Calu3 (cell line): ENCODE measurements around the gene AHSA1. TPM values are rescaled to one million over a fixed set of nuclear protein-coding genes. Genes with fewer than 3 reads are reported as not detected.

Experiments used
- BruUV-seq: library from RNA; stranded (reverse); fragments of 400-500 nt; replicated peaks from 2 replicates; lab custom pipeline; 2021; lab: Mats Ljungman, UMichigan
- CTCF ChIA-PET: fragments of 300-600 bp; sonication (Branson Sonifier 250); formaldehyde crosslinking; loops from one replicate; lab custom pipeline; 2022; ENCODE audit warnings: antibody characterized with exemption; lab: Charles Lee
- DNase-seq: peaks from one replicate; pipeline ENCODE4 v3.0.0; 2022
- H3K27ac Mint-ChIP-seq: one replicate; pipeline ENCODE4 v1.8.0; 2022; ENCODE audit warnings: mixed read lengths; ENCODE audit not compliant: unreplicated experiment
- H3K27me3 Mint-ChIP-seq: one replicate; pipeline ENCODE4 v1.8.0; 2022; ENCODE audit warnings: mixed read lengths; ENCODE audit not compliant: unreplicated experiment
- H3K36me3 Mint-ChIP-seq: one replicate; pipeline ENCODE4 v1.8.0; 2022; ENCODE audit warnings: mild to moderate bottlenecking, moderate library complexity, mixed read lengths; ENCODE audit not compliant: insufficient read depth, unreplicated experiment
- H3K4me1 Mint-ChIP-seq: one replicate; pipeline ENCODE4 v1.8.0; 2022; ENCODE audit warnings: mild to moderate bottlenecking, low read depth, mixed read lengths; ENCODE audit not compliant: unreplicated experiment
- H3K4me3 Mint-ChIP-seq: one replicate; pipeline ENCODE4 v1.8.0; 2022; ENCODE audit warnings: mild to moderate bottlenecking, low read depth, moderate library complexity, mixed read lengths; ENCODE audit not compliant: unreplicated experiment
- H3K9me3 Mint-ChIP-seq: one replicate; pipeline ENCODE4 v1.8.0; 2022; ENCODE audit warnings: low read depth, mixed read lengths; ENCODE audit not compliant: unreplicated experiment
- CTCF ChIP-seq: fragments of 200-600 bp; IDR thresholded peaks from one replicate; pipeline ENCODE4 v1.8.0; 2022; ENCODE audit warnings: antibody characterized with exemption; ENCODE audit not compliant: unreplicated experiment
- intact Hi-C: fragments of 100-400 bp; cut with micrococcal nuclease; formaldehyde crosslinking; loops from one replicate; pipeline ENCODE4 v1.10.0; 2022; ENCODE audit not compliant: unreplicated experiment
- total RNA-seq: library from RNA; stranded (reverse); gene quantifications from 2 replicates; pipeline ENCODE4 v1.2.3, GENCODE V29; 2022

AHSA1 gene
- total RNA-seq, 1 experiment from 2014 or later, result 287 TPM

DNA sequence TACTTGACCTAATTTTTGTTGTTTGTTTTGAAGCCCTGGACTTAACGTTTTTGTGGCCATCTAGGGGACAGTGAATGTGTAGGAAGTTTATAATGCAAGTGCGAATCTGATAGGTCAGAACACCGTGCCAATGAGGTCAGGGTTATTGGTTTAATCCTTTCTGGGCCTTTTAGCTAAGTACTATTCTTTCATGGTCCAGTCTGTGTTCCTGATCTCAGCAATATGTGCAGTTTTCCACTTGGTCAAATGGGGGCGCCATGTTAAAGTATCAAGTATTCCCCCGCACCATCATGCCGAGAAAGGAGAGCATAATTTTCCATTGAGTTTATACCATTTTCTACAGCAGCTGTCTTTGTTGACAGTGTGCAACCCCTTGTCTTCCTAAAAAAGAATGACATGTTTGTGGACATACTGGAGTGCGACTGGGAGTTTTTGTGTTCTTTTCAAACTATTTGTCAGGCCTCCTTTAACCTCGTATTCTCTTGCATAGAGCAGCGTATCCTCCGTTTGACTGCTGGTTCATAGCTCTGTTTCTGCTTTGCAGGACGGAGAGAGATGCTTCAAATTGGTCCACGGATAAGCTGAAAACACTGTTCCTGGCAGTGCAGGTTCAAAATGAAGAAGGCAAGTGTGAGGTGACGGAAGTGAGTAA is 1.3 kb downstream of the AHSA1 start:
- Mint-ChIP-seq H3K9me3 (no peaks in the 10 kb centered on the region), H3K4me1 (peaks cover 12% of the 10 kb centered on the region), H3K27me3 (no peaks in the 10 kb centered on the region), H3K27ac (peak overlapping the region; percentile 95), H3K36me3 (peaks cover 61% of the 10 kb centered on the region), H3K4me3 (peak overlapping the region; percentile 91)
- TF ChIP-seq CTCF, result peak; percentile 52
- DNase-seq, result peak; percentile 63
- TSS peak; percentile 44 for BruUV-seq
- CTCF ChIA-PET, result interaction anchor here (1.3 kb wide), 1 partner anchor 39 kb away, joined by 3 read pairs; the partner anchor contains the start of gene ISM2
- intact Hi-C loops, result loop anchor here (2.0 to 5.0 kb wide), 2 partner anchors 137 to 248 kb away; partner anchors contain the start of genes GSTZ1 and POMT2

DNA sequence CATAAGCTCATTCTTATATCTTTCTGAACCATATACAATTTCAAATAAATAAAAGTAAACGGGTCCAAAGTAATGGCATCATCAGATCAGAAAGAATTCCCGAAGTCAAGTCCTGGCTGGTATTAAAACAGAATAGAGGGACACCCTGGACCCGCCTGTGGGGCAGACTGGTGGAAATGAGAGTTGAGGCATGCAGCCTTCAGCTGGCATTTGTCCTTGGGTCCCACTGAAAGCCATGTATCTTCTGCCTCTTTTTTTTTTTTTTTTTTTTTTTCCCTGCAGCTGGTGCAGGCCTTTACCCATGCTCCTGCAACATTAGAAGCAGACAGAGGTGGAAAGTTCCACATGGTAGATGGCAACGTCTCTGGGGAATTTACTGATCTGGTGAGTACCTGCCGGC is 9.9 kb downstream of the AHSA1 start:
- H3K4me3 Mint-ChIP-seq, result no peak overlapping the region
- peaks cover 13% of the 10 kb centered on the region for H3K27me3 Mint-ChIP-seq
- CTCF ChIA-PET, result no interaction called here
- no peak for TF ChIP-seq CTCF
- no peaks in the 10 kb centered on the region for H3K4me1 Mint-ChIP-seq
- H3K27ac Mint-ChIP-seq, result no peak overlapping the region
- peaks cover 27% of the 10 kb centered on the region for H3K36me3 Mint-ChIP-seq
- H3K9me3 Mint-ChIP-seq, result no peaks in the 10 kb centered on the region
- BruUV-seq, result no TSS peak
- intact Hi-C loops, result no loop called here
- DNase-seq, result no peak

DNA sequence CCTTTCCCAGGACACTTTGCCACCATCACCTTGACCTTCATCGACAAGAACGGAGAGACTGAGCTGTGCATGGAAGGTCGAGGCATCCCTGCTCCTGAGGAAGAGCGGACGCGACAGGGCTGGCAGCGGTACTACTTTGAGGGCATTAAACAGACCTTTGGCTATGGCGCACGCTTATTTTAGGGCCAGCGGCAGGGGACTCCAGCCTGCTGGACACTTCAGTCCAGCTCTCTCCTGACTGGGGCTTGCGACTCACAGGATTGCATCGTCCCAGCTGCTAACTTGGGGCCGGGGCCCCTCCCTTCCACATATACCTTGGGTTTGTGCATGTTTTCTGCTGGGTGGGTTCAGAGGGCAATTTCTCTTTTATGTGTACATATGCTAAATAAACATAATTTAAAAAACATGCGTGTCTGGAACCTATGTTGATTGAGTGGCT is 11.2 kb downstream of the AHSA1 start:
- DNase-seq, result no peak
- intact Hi-C loops, result no loop called here
- no peak for TF ChIP-seq CTCF
- H3K27ac Mint-ChIP-seq, result no peak overlapping the region
- H3K4me1 Mint-ChIP-seq, result no peaks in the 10 kb centered on the region
- no TSS peak for BruUV-seq
- no peak overlapping the region for H3K4me3 Mint-ChIP-seq
- CTCF ChIA-PET, result interaction anchor here (1.2 kb wide), 1 partner anchor 148 kb away, joined by 8 read pairs; the partner anchor contains the start of genes GSTZ1 and POMT2
- H3K9me3 Mint-ChIP-seq, result no peaks in the 10 kb centered on the region
- peaks cover 25% of the 10 kb centered on the region for H3K27me3 Mint-ChIP-seq
- peaks cover 23% of the 10 kb centered on the region for H3K36me3 Mint-ChIP-seq

DNA sequence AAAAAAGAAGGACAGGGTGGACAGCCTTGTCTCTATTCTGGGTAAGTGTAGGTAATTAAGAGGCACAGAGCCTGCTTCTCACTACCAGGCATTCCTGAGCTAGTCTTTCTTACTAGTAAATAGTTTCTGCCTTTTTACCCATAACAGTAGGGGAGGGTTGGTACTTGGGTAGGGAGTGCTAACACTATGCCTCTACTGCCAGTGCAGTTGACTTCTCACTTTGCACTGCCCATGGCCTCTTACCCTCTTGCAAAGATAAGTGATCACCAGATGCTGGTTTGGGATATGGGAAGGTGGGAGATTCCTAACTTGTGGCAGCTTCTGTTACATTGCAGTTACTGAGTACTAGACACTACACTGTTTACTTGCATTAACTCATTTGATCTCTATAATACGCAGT is 11.6 kb downstream of the AHSA1 start:
- DNase-seq, result no peak
- BruUV-seq, result no TSS peak
- TF ChIP-seq CTCF, result no peak
- intact Hi-C loops, result no loop called here
- Mint-ChIP-seq H3K4me3 (no peak overlapping the region), H3K27me3 (peaks cover 29% of the 10 kb centered on the region), H3K27ac (no peak overlapping the region), H3K4me1 (no peaks in the 10 kb centered on the region), H3K9me3 (no peaks in the 10 kb centered on the region), H3K36me3 (peaks cover 21% of the 10 kb centered on the region)
- CTCF ChIA-PET, result interaction anchor here (1.2 kb wide), 1 partner anchor 148 kb away, joined by 8 read pairs; the partner anchor contains the start of genes GSTZ1 and POMT2
